Endothelial cell of umbilical vein (primary cell): ENCODE data around the gene VWCE. TPM values are rescaled to one million over a fixed set of nuclear protein-coding genes. Genes with fewer than 3 reads are reported as not detected.

Experiments used
- BruUV-seq: library from RNA; stranded (reverse); fragments of 400-500 nt; replicated peaks from 2 replicates; lab custom pipeline; 2021; lab: Mats Ljungman, UMichigan
- CTCF ChIA-PET: fragments of 300-600, 350-600 bp; sonication (Branson Sonifier 250); formaldehyde crosslinking; loops from one replicate; lab custom pipeline; 2021; ENCODE audit warnings: antibody characterized with exemption, inconsistent platforms; lab: Charles Lee
- POLR2A ChIA-PET: fragments of 300-600, 350-600 bp; sonication (Branson Sonifier 250); formaldehyde crosslinking; loops from one replicate; lab custom pipeline; 2021; ENCODE audit warnings: antibody characterized with exemption, inconsistent platforms; lab: Charles Lee
- DNase-seq: peaks from one replicate; pipeline ENCODE4 v3.0.0-alpha.2; 2011; ENCODE audit warnings: low read depth, low spot score
- FAIRE-seq: peaks from 2 replicates; lab custom pipeline; 2011; peaks lifted over from hg19 to GRCh38; lab: Jason Lieb, UNC
- H2AFZ ChIP-seq: 2 replicates; pipeline ENCODE4 v1.6.0; 2012; ENCODE audit warnings: low read depth, low read length, control low read depth, inconsistent platforms
- H3K27ac ChIP-seq: 2 replicates; pipeline ENCODE4 v1.5.1; 2011; ENCODE audit warnings: low read depth, mild to moderate bottlenecking, control low read depth, low read length, moderate library complexity; ENCODE audit not compliant: insufficient read depth
- H3K27me3 ChIP-seq, 2 experiments: 2 replicates each; pipeline versions ENCODE4 v1.6.0 to v1.6.1; 2011; ENCODE audit warnings: low read length in 2 of 2, mixed read lengths in 1 of 2; ENCODE audit not compliant: control insufficient read depth in 2 of 2, insufficient read depth in 2 of 2
- H3K36me3 ChIP-seq, 2 experiments: 2 replicates in 1 of 2; 3 replicates in 1 of 2; pipeline ENCODE4 v1.5.1; 2011; ENCODE audit warnings: low read length in 2 of 2, mild to moderate bottlenecking in 1 of 2, moderate library complexity in 1 of 2; ENCODE audit not compliant: control insufficient read depth in 2 of 2, insufficient read depth in 2 of 2; ENCODE audit errors: extremely low read depth in 1 of 2
- H3K4me1 ChIP-seq: 3 replicates; pipeline ENCODE4 v1.5.1; 2011; ENCODE audit warnings: mild to moderate bottlenecking, low read length; ENCODE audit not compliant: control insufficient read depth, insufficient read depth; ENCODE audit errors: extremely low read depth
- H3K4me2 ChIP-seq: 2 replicates; pipeline ENCODE4 v1.6.1; 2011; ENCODE audit warnings: low read length, control low read depth, mixed read lengths; ENCODE audit not compliant: insufficient read depth
- H3K4me3 ChIP-seq, 3 experiments: fragments of 200-600 bp in 1 of 3; sonication (generic), shearing (Covaris generic) in 1 of 3; replicated peaks in 1 of 3; 2 replicates each; pipeline ENCODE4 v1.5.1; 2011 to 2016; ENCODE audit warnings: control low read depth in 3 of 3, low read length in 3 of 3, mild to moderate bottlenecking in 2 of 3, inconsistent platforms in 1 of 3, low read depth in 1 of 3, moderate library complexity in 1 of 3; ENCODE audit not compliant: insufficient read depth in 1 of 3
- H3K79me2 ChIP-seq: 2 replicates; pipeline ENCODE4 v1.6.0; 2012; ENCODE audit warnings: low read length, inconsistent platforms; ENCODE audit not compliant: control insufficient read depth, insufficient read depth
- H3K9ac ChIP-seq: replicated peaks from 2 replicates; pipeline ENCODE3; 2011; ENCODE audit warnings: low read length, control low read depth; ENCODE audit not compliant: insufficient read depth; ENCODE audit errors: extremely low read depth
- H3K9me1 ChIP-seq: replicated peaks from 3 replicates; pipeline ENCODE4 v1.6.0; 2011; ENCODE audit warnings: mild to moderate bottlenecking, low read length; ENCODE audit not compliant: control insufficient read depth, insufficient read depth; ENCODE audit errors: extremely low read depth
- H3K9me3 ChIP-seq: replicated peaks from 2 replicates; pipeline ENCODE4 v1.5.1; 2012; ENCODE audit warnings: low read length, inconsistent platforms; ENCODE audit not compliant: control insufficient read depth, insufficient read depth
- H4K20me1 ChIP-seq: replicated peaks from 2 replicates; pipeline ENCODE3; 2011; ENCODE audit warnings: mild to moderate bottlenecking, low read length; ENCODE audit not compliant: control insufficient read depth, insufficient read depth; ENCODE audit errors: extremely low read depth
- EZH2 ChIP-seq: IDR thresholded peaks from 2 replicates; pipeline ENCODE4 v1.6.1; 2012; ENCODE audit warnings: borderline replicate concordance, low read depth, mild to moderate bottlenecking, moderate library complexity, low read length, inconsistent platforms; ENCODE audit not compliant: severe bottlenecking
- FOS ChIP-seq: IDR thresholded peaks from 2 replicates; pipeline ENCODE4 v1.6.1; 2011; ENCODE audit warnings: mild to moderate bottlenecking, low read length, moderate library complexity, borderline replicate concordance; ENCODE audit not compliant: insufficient read depth
- GATA2 ChIP-seq: IDR thresholded peaks from 2 replicates; pipeline ENCODE4 v1.7.0; 2011; ENCODE audit warnings: low read depth, mild to moderate bottlenecking, moderate library complexity, mixed read lengths, low read length; ENCODE audit not compliant: insufficient read length, insufficient read depth
- JUN ChIP-seq: IDR thresholded peaks from 2 replicates; pipeline ENCODE4 v1.6.1; 2011; ENCODE audit warnings: borderline replicate concordance, low read depth; ENCODE audit not compliant: insufficient read length, insufficient read depth
- MYC ChIP-seq: IDR thresholded peaks from one replicate; pipeline ENCODE4 v1.6.1; 2011; ENCODE audit warnings: mild to moderate bottlenecking, low read depth, low read length
- POLR2A ChIP-seq: IDR thresholded peaks from 2 replicates; pipeline ENCODE4 v1.6.1; 2012; ENCODE audit warnings: low read depth, mild to moderate bottlenecking, control low read depth, low read length
- POLR2AphosphoS5 ChIP-seq: IDR thresholded peaks from 2 replicates; pipeline ENCODE4 v1.6.1; 2012; ENCODE audit warnings: low read depth, mild to moderate bottlenecking, control low read depth, low read length, moderate library complexity; ENCODE audit not compliant: insufficient read depth
- dilution Hi-C: fragments of 300-500 bp; cut with MboI; formaldehyde crosslinking; loops from one replicate; pipeline ENCODE4 v1.15.0; 2019; ENCODE audit warnings: low sequenced_read_pairs; ENCODE audit not compliant: extremely low pct_ligation_motif_present
- intact Hi-C: fragments of 100-400 bp; cut with micrococcal nuclease; formaldehyde crosslinking; loops from one replicate; pipeline ENCODE4 v1.10.0; 2022
- polyA plus RNA-seq, 4 experiments: library from polyadenylated mRNA; depleted of rRNA in 3 of 4; stranded (reverse) in 3 of 4; unstranded in 1 of 4; fragments of >200 nt; gene quantifications; 2 replicates each; pipeline versions ENCODE4 v1.2.1 to v1.2.3, GENCODE V29; 2011 to 2012; ENCODE audit warnings: missing spikeins in 1 of 4
- total RNA-seq: library from RNA; stranded (reverse); gene quantifications from 2 replicates; pipeline ENCODE4 v1.2.3, GENCODE V29; 2021
- TF ChIP-seq, protein P1 (sequence below): IDR thresholded peaks from 2 replicates; pipeline ENCODE4 v1.6.1; 2011; ENCODE audit not compliant: insufficient read depth, insufficient read length
- TF ChIP-seq, protein P2 (sequence below), 2 donors: IDR thresholded peaks; 1 replicate in 1 of 2; 2 replicates in 1 of 2; pipeline ENCODE4 v1.5.1; 2011; ENCODE audit warnings: low read length in 2 of 2, mild to moderate bottlenecking in 2 of 2, moderate library complexity in 2 of 2, control low read depth in 1 of 2, inconsistent platforms in 1 of 2, low read depth in 1 of 2; ENCODE audit not compliant: insufficient read depth in 1 of 2; ENCODE audit errors: extremely low read depth in 1 of 2

The VWCE gene
- total and polyA plus RNA-seq, 2 donors (not counting 3 experiments of a cell fraction or from before 2014, with no cell fraction given): 6.5 to 14.4 TPM

DNA sequence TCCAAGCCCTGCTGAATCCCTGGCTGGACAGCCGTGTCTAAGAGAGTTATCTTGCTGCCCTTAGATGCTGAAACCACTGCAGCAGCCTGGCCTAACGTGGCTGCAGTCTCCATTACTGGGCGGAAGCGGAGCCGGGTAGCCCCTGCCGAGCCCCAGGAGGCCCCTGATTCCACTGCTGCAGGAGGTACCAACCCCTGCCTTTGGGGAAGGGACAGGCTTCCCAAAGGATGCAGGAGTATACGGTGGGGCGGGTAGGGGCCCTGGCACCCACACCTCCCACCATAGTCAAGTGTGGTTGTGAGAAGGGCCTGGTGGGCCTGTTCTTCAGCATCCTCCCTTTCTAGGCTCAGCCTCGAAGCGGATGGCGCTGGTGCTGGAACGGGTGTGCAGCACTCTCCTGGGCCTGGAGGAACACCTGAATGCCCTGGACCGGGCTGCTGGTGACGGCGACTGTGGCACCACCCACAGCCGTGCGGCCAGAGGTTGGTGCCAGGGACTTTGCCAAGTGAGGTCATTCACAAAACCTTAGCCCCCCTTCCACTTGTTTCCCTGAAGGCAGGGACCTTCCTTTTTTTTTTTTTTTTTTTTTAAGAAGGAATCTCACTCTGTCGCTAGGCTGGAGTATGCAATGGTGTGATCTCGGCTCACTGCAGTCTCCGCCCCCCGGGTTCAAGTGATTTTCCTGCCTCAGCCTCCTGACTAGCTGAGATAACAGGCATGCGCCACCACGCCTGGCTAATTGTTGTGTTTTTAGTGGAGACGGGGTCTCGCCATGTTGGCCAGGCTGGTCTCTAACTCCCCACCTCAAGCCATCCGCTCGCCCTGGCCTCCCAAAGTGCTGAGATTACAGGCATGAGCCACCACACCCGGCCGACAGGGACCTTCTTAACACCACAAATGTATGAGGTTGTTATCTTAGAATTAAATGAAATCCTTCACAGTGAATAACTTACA lies 49.0 kb upstream of the VWCE start:
- no peak for TF ChIP-seq POLR2AphosphoS5
- TF ChIP-seq, protein P1, sequence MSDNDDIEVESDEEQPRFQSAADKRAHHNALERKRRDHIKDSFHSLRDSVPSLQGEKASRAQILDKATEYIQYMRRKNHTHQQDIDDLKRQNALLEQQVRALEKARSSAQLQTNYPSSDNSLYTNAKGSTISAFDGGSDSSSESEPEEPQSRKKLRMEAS: no peak
- TF ChIP-seq, protein P2, sequence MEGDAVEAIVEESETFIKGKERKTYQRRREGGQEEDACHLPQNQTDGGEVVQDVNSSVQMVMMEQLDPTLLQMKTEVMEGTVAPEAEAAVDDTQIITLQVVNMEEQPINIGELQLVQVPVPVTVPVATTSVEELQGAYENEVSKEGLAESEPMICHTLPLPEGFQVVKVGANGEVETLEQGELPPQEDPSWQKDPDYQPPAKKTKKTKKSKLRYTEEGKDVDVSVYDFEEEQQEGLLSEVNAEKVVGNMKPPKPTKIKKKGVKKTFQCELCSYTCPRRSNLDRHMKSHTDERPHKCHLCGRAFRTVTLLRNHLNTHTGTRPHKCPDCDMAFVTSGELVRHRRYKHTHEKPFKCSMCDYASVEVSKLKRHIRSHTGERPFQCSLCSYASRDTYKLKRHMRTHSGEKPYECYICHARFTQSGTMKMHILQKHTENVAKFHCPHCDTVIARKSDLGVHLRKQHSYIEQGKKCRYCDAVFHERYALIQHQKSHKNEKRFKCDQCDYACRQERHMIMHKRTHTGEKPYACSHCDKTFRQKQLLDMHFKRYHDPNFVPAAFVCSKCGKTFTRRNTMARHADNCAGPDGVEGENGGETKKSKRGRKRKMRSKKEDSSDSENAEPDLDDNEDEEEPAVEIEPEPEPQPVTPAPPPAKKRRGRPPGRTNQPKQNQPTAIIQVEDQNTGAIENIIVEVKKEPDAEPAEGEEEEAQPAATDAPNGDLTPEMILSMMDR (IDR thresholded peaks at IDR 0.05; ENCODE audit: extremely low read depth in 1 of 2, insufficient read depth in 1 of 2, low read depth in 1 of 2, low read length in 2 of 2): no peak
- no peak for TF ChIP-seq JUN
- no peak for TF ChIP-seq FOS
- TF ChIP-seq GATA2: no peak
- TF ChIP-seq POLR2A: no peak
- TF ChIP-seq EZH2: no peak
- no peak for TF ChIP-seq MYC
- DNase-seq (no peak), FAIRE-seq (no peak)
- Histone ChIP-seq H3K9me1 (no peaks in the 10 kb centered on the region), H3K36me3 (peaks cover 0 to 5% of the 10 kb centered on the region in 2 experiments), H3K79me2 (no peaks in the 10 kb centered on the region), H3K4me3 (no peak overlapping the region), H3K27me3 (no peaks in the 10 kb centered on the region), H3K4me2 (no peak overlapping the region), H4K20me1 (no peaks in the 10 kb centered on the region), H3K4me1 (peaks cover 14% of the 10 kb centered on the region), H3K9me3 (no peaks in the 10 kb centered on the region), H3K27ac (no peak overlapping the region), H3K9ac (no peak overlapping the region), H2AFZ (no peak overlapping the region)
- no TSS peak for BruUV-seq
- intact Hi-C loops (no loop called here), dilution Hi-C loops (no loop called here)
- POLR2A ChIA-PET: no interaction called here
- CTCF ChIA-PET: interaction anchor here (1.2 kb wide), 1 partner anchor 10 kb away, joined by 3 read pairs; no protein-coding TSS in a partner anchor
